Measurements from ENCODE around the gene OST4.

- TF ChIP-seq, protein P1, sequence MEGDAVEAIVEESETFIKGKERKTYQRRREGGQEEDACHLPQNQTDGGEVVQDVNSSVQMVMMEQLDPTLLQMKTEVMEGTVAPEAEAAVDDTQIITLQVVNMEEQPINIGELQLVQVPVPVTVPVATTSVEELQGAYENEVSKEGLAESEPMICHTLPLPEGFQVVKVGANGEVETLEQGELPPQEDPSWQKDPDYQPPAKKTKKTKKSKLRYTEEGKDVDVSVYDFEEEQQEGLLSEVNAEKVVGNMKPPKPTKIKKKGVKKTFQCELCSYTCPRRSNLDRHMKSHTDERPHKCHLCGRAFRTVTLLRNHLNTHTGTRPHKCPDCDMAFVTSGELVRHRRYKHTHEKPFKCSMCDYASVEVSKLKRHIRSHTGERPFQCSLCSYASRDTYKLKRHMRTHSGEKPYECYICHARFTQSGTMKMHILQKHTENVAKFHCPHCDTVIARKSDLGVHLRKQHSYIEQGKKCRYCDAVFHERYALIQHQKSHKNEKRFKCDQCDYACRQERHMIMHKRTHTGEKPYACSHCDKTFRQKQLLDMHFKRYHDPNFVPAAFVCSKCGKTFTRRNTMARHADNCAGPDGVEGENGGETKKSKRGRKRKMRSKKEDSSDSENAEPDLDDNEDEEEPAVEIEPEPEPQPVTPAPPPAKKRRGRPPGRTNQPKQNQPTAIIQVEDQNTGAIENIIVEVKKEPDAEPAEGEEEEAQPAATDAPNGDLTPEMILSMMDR (IDR thresholded peaks at IDR 0.05) = no peak
- TF ChIP-seq POLR2A (IDR thresholded peaks at IDR 0.05) = no peak
These were observed 30.9 kb upstream of the OST4 start for GRCh38 chr2:27102329-27102728.
